Memory B cell (primary cell): ENCODE measurements around the gene TMEM117.

ENCODE experiments used
- ATAC-seq: fragments of 150-1000 bp; cut with Tn5 transposase; 2 replicates; pipeline ENCODE4 v1.10.0; 2021; ENCODE audit warnings: low read depth, mild to moderate bottlenecking, moderate library complexity
- DNase-seq, 2 donors: peaks; one replicate each; pipeline ENCODE4 v3.0.0; 2022; ENCODE audit warnings: low spot score in 2 of 2
- H3K27ac Mint-ChIP-seq: one replicate; pipeline ENCODE4 v1.8.0; 2022; ENCODE audit warnings: mild to moderate bottlenecking, moderate library complexity, mixed read lengths
- H3K27me3 Mint-ChIP-seq: one replicate; pipeline ENCODE4 v1.8.0; 2022; ENCODE audit warnings: mixed read lengths
- H3K36me3 Mint-ChIP-seq: one replicate; pipeline ENCODE4 v1.8.0; 2022; ENCODE audit warnings: mild to moderate bottlenecking, mixed read lengths
- H3K4me1 Mint-ChIP-seq: one replicate; pipeline ENCODE4 v1.8.0; 2022; ENCODE audit warnings: mixed read lengths
- H3K4me3 Mint-ChIP-seq: one replicate; pipeline ENCODE4 v1.8.0; 2022; ENCODE audit warnings: mild to moderate bottlenecking, moderate library complexity, mixed read lengths
- H3K9me3 Mint-ChIP-seq: one replicate; pipeline ENCODE4 v1.8.0; 2022; ENCODE audit warnings: mixed read lengths

TMEM117 gene

DNA sequence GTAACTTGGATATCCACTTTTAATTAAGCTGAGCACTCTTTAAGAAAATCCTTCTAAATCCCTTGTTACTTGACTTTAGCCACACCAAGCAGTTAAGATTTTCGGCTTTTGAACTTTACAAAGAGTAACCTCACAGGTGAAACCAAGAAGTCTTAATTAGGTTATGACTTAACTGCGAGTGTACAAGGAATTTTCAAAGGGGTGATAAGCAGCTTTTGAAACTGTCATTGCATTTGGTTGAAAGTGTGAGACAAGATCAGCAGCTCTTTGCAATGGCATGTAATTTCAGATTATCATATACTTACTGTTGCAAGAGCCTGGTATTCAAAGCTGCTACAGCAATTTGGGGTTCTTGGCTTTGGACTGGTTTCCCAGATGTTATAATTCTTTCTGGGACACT, 137.5 kb downstream of the TMEM117 start:
- H3K27ac Mint-ChIP-seq: no peak overlapping the region
- H3K4me1 Mint-ChIP-seq: no peaks in the 10 kb centered on the region
- peaks cover 14% of the 10 kb centered on the region for H3K9me3 Mint-ChIP-seq
- H3K27me3 Mint-ChIP-seq: peaks cover 1% of the 10 kb centered on the region
- DNase-seq (no peak), ATAC-seq (no peak)
- H3K36me3 Mint-ChIP-seq: peaks cover 39% of the 10 kb centered on the region
- H3K4me3 Mint-ChIP-seq: no peak overlapping the region

DNA sequence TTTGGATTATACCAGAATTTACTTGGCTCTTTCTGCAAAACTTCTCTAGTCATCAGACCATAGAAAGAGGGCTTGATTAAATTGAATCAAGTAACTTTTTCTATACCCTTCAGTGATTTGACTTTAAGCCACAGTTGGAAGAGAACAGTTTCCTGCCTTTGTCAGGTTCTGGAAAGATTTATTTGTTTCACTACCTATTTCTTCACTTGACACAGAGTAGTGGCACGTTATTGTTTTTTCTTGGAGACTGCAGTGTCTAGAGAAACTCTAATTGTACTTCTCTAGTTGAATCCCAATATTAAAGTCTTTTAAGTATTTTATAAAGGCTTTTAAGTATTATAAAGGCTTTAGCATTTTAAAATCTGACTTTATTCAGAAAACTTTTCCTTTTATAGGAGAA, 138.1 kb downstream of the TMEM117 start:
- ATAC-seq: no peak
- Mint-ChIP-seq H3K27me3 (peaks cover 1% of the 10 kb centered on the region), H3K27ac (no peak overlapping the region)

DNA sequence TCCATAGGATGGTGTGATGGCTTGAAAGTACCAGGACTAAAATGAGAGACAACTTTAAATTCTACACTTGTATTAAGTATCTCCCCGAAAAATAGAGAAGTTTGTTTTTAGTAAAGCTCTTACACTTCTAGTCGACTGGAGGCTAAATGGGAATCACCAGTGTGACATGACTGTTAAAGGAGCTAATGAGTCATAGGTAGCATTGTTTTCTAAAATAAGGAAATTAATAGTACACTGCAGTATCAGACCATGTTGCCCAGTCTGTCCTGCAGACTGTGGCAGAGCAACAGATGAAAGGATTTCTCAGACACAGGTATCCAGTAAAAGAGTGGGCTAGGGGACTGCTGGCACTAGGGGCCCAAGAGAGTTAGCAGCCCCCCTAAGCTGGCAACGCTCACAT, 140.1 kb downstream of the TMEM117 start:
- no peak overlapping the region for H3K27ac Mint-ChIP-seq
- no peaks in the 10 kb centered on the region for H3K4me1 Mint-ChIP-seq
- peaks cover 15% of the 10 kb centered on the region for H3K9me3 Mint-ChIP-seq
- H3K36me3 Mint-ChIP-seq: peaks cover 34% of the 10 kb centered on the region
- H3K27me3 Mint-ChIP-seq: peaks cover 1% of the 10 kb centered on the region
- H3K4me3 Mint-ChIP-seq: no peak overlapping the region
- no peak for ATAC-seq
- DNase-seq: no peak

More for the DNA sequence above, 138.1 kb downstream of the TMEM117 start:
- peaks cover 15% of the 10 kb centered on the region for H3K9me3 Mint-ChIP-seq
- peaks cover 39% of the 10 kb centered on the region for H3K36me3 Mint-ChIP-seq
- H3K4me1 Mint-ChIP-seq: no peaks in the 10 kb centered on the region
- no peak for DNase-seq
- no peak overlapping the region for H3K4me3 Mint-ChIP-seq

DNA sequence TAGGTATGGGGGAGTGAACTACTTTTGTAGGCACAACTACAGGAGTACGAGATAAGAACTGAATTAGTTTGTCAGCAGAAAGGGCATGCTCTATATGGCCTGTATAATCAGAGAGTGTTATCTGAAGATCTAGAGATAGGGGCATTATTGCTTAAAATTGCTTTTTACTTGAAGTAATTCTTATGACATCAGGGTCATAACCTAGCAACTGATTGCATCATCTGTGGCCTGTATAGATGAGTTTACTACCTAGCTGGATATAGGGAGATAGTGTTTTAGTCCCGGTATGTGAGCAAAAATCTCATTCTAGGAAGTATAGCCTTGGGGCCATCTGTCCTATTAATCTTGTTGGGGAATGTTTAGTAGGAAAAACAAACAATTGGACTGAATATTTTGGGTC, 142.7 kb downstream of the TMEM117 start:
- Mint-ChIP-seq H3K27me3 (peaks cover 1% of the 10 kb centered on the region), H3K36me3 (peaks cover 24% of the 10 kb centered on the region), H3K4me3 (no peak overlapping the region), H3K27ac (no peak overlapping the region), H3K4me1 (no peaks in the 10 kb centered on the region), H3K9me3 (peaks cover 15% of the 10 kb centered on the region)
- DNase-seq (no peak), ATAC-seq (no peak)

DNA sequence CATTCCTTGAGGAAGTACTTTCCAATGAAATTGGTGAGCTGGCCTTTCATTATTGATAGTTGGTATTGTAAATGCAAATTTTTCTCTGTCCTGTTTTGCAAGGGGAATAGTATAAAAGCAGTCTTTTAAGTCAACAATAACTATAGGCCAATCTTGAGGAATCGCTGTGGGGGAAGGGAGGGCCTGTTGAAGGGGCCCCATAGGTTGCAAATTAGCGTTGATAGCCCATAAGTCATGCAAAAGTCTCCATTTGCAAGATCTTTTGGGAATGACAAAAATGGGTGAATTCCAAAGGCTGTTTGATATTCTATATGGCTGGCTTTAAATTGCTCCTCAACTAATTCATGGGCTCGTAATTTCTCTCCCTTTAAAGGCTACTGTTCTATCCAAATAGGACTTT, 143.6 kb downstream of the TMEM117 start:
- DNase-seq (no peak), ATAC-seq (no peak)
- Mint-ChIP-seq H3K36me3 (peaks cover 24% of the 10 kb centered on the region), H3K9me3 (peaks cover 15% of the 10 kb centered on the region), H3K27me3 (peaks cover 1% of the 10 kb centered on the region), H3K4me3 (no peak overlapping the region), H3K27ac (no peak overlapping the region), H3K4me1 (no peaks in the 10 kb centered on the region)

DNA sequence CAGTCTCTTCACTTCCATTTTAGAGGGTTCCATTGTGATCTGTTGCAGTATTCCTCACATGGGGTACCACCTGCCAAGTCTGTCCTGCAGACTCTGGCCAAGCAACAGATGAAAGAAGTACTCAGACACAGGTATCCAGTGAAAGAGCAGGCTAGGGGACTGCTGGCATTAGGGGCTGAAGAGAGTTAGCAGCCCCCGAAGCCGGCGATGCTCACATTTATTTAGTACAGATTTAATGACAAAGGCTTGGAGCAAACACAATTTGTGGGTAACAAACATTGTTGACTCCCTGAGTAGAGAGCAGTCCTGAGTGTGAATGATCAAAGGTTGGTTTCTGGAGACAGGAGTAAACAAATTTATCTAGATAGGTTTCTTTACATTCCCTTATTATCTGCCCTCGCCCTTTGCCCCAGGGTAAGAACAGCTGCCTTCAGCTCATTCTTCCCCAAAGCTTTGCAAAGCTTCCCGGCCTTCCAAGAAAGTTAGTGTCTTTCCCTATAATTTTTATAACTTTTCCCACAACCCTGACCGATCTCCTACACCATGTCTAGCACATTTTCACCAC, 144.8 kb downstream of the TMEM117 start:
- no peak overlapping the region for H3K4me3 Mint-ChIP-seq
- peaks cover 24% of the 10 kb centered on the region for H3K36me3 Mint-ChIP-seq
- H3K27ac Mint-ChIP-seq: no peak overlapping the region
- peaks cover 1% of the 10 kb centered on the region for H3K27me3 Mint-ChIP-seq
- H3K9me3 Mint-ChIP-seq: peaks cover 15% of the 10 kb centered on the region
- ATAC-seq (no peak), DNase-seq (no peak)
- no peaks in the 10 kb centered on the region for H3K4me1 Mint-ChIP-seq

DNA sequence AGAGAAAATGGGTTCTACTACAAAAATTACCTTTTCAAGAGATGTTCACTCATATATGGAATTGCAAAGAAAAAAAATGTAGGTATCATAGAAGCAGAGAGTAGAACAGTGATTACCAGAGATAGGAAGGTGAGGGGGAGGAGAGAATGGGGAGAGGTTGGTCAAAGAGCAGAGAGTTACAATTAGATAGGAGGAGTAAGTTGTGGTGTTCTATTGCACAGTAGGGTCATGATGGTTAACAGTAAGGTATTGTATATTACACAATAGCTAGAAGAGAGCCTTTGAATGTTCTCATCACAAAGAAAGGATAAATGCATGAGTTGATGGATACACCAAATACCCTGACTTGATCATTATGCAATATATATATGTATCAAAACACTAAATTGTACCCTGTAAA, 145.8 kb downstream of the TMEM117 start:
- H3K4me3 Mint-ChIP-seq: no peak overlapping the region
- peaks cover 1% of the 10 kb centered on the region for H3K27me3 Mint-ChIP-seq
- DNase-seq: no peak
- H3K27ac Mint-ChIP-seq: no peak overlapping the region
- peaks cover 17% of the 10 kb centered on the region for H3K36me3 Mint-ChIP-seq
- no peaks in the 10 kb centered on the region for H3K4me1 Mint-ChIP-seq
- no peak for ATAC-seq
- H3K9me3 Mint-ChIP-seq: peaks cover 12% of the 10 kb centered on the region

DNA sequence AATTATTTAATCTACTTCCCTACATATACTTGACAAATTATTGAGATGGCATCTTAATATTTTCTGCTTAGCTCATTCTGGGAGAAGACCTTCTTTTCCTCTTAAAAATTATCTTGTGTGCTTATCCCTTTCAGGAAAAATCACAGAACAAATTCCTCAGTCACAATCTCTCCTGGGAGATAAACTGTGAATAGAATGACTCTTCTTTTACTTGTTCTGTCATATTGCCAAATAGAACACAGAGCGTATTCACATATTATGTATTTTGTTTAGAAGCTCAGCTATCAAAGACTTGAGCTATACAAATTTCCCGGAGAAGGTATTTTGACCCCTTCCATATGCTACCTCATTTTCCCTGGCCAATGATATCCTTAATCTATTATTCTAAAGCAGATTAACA, 146.7 kb downstream of the TMEM117 start:
- H3K4me3 Mint-ChIP-seq: no peak overlapping the region
- peaks cover 10% of the 10 kb centered on the region for H3K9me3 Mint-ChIP-seq
- H3K27me3 Mint-ChIP-seq: peaks cover 1% of the 10 kb centered on the region
- ATAC-seq: no peak
- peaks cover 15% of the 10 kb centered on the region for H3K36me3 Mint-ChIP-seq
- no peak overlapping the region for H3K27ac Mint-ChIP-seq
- DNase-seq: no peak
- no peaks in the 10 kb centered on the region for H3K4me1 Mint-ChIP-seq

DNA sequence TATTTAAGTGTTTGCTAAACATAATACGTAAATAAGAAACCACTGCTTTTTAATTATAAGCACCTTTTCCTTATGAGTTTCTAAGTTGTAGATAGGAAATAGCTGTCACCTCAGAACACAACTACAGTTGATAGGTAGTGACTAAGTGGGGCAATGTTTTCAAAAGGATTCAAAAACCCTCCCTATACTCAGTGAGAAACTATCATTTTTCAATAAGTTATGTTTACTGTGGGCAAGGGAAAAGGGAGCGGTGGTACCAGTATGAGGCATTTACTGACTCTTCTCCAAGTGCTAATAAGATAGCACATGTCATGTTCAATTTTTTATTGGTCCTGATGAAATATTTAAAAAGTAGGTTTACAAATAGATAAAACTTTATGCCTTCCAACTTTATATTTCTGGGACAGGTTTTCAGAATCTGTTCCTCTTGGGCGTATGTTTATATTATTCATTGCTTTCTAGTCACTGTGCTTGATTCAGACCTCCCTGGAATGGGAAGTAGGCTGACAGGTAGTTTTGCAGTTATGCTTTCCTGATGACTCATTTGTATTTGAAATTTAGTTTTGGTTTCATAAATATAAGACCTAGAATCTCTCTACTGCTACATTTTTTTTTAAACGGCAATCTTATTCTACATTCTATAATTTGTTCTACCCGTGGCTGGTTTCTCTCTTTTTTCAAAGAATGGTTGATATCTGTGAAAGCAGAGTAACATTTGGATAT, 153.1 kb downstream of the TMEM117 start:
- H3K4me3 Mint-ChIP-seq: no peak overlapping the region
- DNase-seq (no peak), ATAC-seq (peak; percentile 26)
- H3K9me3 Mint-ChIP-seq: no peaks in the 10 kb centered on the region
- H3K36me3 Mint-ChIP-seq: peaks cover 8% of the 10 kb centered on the region
- no peaks in the 10 kb centered on the region for H3K27me3 Mint-ChIP-seq
- peaks cover 7% of the 10 kb centered on the region for H3K4me1 Mint-ChIP-seq
- H3K27ac Mint-ChIP-seq: no peak overlapping the region

DNA sequence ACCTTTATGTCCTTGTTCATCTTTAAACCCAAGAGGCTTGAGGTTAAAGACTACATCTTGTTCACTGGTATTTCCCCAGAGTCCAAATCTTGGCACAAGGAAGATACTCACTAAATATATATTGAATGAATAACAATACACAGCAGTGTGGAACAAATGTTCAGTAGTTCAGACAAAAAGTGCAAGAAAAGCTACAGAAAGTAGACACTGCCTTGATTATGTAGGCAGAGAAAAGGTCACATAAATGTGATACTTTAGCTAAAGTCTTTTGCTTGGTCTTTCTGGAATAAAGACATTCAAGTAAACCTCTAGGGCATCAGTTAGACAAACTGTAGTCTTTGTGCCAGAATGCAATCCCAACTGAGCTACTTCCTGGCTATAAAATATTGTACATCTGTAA, 157.0 kb downstream of the TMEM117 start:
- Mint-ChIP-seq H3K36me3 (peaks cover 10% of the 10 kb centered on the region), H3K27ac (no peak overlapping the region), H3K4me1 (peaks cover 7% of the 10 kb centered on the region)

DNA sequence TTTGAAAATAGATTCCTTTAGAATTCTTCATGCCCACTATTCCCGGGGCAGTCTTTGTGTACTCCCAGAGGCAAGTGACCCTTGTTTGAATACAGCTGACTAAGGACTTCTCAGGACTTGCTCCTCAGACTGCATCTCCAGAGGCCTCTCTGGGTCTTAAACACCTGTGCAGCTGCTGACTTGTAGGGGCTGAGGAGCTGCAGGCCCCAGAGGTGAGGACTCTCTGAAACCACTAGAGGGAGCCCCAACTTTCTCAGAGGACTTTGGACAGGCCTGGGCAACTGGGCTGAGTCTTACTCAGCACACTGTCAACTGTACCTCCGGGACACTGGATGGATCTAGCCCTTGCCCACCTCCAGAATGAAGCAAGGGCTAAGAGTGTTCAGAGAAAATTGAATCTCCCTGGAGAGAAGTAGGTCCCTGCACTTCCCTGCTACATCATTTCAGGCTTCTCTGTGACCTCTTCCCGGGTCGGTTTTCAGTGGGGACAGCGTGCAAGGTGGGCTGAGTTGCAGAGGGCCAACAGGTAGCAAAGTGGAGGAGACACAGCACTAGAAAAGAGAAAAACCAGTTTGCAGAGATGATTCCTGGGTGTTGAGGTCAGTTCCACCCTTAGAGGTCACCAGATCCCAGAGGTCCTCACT, 164.6 kb downstream of the TMEM117 start:
- no peak overlapping the region for H3K27ac Mint-ChIP-seq
- H3K9me3 Mint-ChIP-seq: peaks cover 3% of the 10 kb centered on the region
- H3K27me3 Mint-ChIP-seq: no peaks in the 10 kb centered on the region
- H3K4me3 Mint-ChIP-seq: no peak overlapping the region
- DNase-seq: no peak
- H3K36me3 Mint-ChIP-seq: peaks cover 20% of the 10 kb centered on the region
- ATAC-seq: peak; percentile 59
- peaks cover 3% of the 10 kb centered on the region for H3K4me1 Mint-ChIP-seq

More for the DNA sequence above, 157.0 kb downstream of the TMEM117 start:
- Mint-ChIP-seq H3K27me3 (no peaks in the 10 kb centered on the region), H3K9me3 (peaks cover 3% of the 10 kb centered on the region), H3K4me3 (no peak overlapping the region)
- DNase-seq (no peak), ATAC-seq (no peak)

DNA sequence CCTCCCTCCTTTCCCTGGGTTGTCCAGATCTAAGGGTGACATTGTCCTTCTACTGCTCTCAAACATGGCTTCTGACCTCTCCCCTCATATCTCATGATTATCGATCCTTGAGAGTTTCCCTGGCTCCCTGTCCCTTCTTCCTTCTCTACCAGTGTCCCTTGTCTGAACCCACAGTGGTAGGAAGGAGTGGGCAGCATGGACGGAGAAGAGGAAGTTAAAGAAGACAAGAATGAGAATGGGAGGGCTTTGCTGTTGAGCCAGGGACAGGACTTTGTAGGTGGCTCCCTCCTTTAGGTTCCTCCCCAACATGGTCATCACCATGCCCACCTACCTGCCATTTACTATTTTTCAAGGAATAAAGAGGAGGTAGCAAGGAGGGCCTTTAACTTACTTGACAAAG, 166.7 kb downstream of the TMEM117 start:
- peaks cover 3% of the 10 kb centered on the region for H3K4me1 Mint-ChIP-seq
- no peak overlapping the region for H3K27ac Mint-ChIP-seq
- no peaks in the 10 kb centered on the region for H3K27me3 Mint-ChIP-seq
- peaks cover 25% of the 10 kb centered on the region for H3K36me3 Mint-ChIP-seq
- no peak overlapping the region for H3K4me3 Mint-ChIP-seq
- ATAC-seq (no peak), DNase-seq (no peak)
- peaks cover 3% of the 10 kb centered on the region for H3K9me3 Mint-ChIP-seq

DNA sequence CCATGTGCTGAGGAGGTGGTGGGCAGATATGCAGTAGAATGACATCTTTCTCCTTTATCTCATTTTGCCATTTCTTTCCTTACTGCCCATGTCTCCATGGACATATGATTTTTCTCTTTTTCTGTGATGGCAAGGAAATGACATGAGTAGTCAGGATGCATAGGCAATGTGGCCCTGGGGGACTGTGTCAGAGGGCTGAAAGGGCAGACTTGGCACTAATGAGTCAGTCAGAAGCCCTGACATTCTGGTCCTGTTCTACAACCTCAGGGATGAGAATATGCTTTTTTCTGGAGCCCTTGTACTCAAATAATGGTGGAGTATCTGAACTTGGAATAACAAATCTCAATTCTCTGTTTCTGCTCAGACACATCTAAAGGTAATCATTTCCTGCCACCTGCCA, 167.8 kb downstream of the TMEM117 start:
- Mint-ChIP-seq H3K9me3 (peaks cover 8% of the 10 kb centered on the region), H3K27me3 (no peaks in the 10 kb centered on the region), H3K36me3 (peaks cover 32% of the 10 kb centered on the region), H3K4me3 (no peak overlapping the region), H3K27ac (no peak overlapping the region), H3K4me1 (peaks cover 3% of the 10 kb centered on the region)
- DNase-seq (no peak), ATAC-seq (no peak)

DNA sequence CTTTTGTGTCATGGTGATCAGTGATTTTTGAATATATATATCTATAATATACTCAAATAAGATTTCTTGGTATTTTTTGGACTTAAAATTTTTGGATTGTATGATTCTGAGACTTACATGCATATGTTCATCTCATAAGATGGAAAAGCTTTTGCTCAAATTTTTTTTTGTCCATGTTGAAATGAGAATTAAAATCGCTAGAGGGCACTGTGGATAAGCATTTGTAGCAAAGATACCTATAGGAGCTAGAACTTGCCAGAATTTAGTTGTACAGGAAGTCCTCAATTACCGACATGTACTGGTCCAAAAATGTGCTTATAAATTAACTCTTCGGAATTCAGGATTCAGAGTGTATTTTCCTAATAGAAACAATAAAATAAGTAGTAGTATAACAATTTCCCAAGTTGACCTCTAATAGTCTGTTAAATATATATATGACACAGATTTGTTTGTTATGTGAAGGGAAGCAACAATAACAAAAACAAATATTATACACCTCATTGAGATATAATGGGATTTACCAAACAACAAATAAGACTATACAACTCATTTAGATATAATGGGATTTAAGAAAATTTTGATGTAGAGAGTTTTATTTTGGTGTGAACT, 179.6 kb downstream of the TMEM117 start:
- Mint-ChIP-seq H3K4me1 (no peaks in the 10 kb centered on the region), H3K9me3 (no peaks in the 10 kb centered on the region), H3K27ac (no peak overlapping the region), H3K36me3 (peaks cover 2% of the 10 kb centered on the region), H3K4me3 (no peak overlapping the region), H3K27me3 (no peaks in the 10 kb centered on the region)
- DNase-seq (peak in 1 of 2 donors; percentile 23), ATAC-seq (peak; percentile 53)
